GOT3 (cell line): ENCODE results near the gene OTOG.

ENCODE experiments used
- DNase-seq: peaks from one replicate; lab custom pipeline; 2025; ENCODE audit warnings: mixed read lengths; lab: John Stamatoyannopoulos, UW

Gene OTOG

GRCh38 chr11:17541330-17541885 lies 5.7 kb upstream of the OTOG start:
- no peak for DNase-seq

GRCh38 chr11:17542249-17542648 lies 4.8 kb upstream of the OTOG start:
- no peak for DNase-seq

- no peak for DNase-seq
These were observed 4.0 kb upstream of the OTOG start for GRCh38 chr11:17543041-17543440.

- no peak for DNase-seq
These were observed 3.4 kb upstream of the OTOG start for GRCh38 chr11:17543574-17544180.

- no peak for DNase-seq
These were observed 2.9 kb upstream of the OTOG start, which contains the start of gene USH1C for GRCh38 chr11:17544181-17544622. USH1C (minus strand) TSS chr11:17544416; CDS start chr11:17544307, 109 bp downstream.

- no peak for DNase-seq
These were observed 819 bp upstream of the OTOG start for GRCh38 chr11:17546240-17546639.

GRCh38 chr11:17547932-17548331 lies 873 bp downstream of the OTOG start:
- no peak for DNase-seq

- no peak for DNase-seq
These were observed 1.4 kb downstream of the OTOG start for GRCh38 chr11:17548444-17548843.

- no peak for DNase-seq
These were observed 3.6 kb downstream of the OTOG start for GRCh38 chr11:17550450-17551346.

- DNase-seq = no peak
These were observed 4.4 kb downstream of the OTOG start for GRCh38 chr11:17551347-17552040.

- DNase-seq = no peak
These were observed 4.9 kb downstream of the OTOG start for GRCh38 chr11:17552041-17552355.

- DNase-seq = no peak
These were observed 5.6 kb downstream of the OTOG start for GRCh38 chr11:17552392-17553248.

- no peak for DNase-seq
These were observed 6.1 kb downstream of the OTOG start for GRCh38 chr11:17553249-17553546.

GRCh38 chr11:17554487-17554886 lies 7.4 kb downstream of the OTOG start:
- DNase-seq = no peak

GRCh38 chr11:17556999-17557398 lies 9.9 kb downstream of the OTOG start:
- DNase-seq = no peak

GRCh38 chr11:17558025-17558780 lies 11.1 kb downstream of the OTOG start:
- DNase-seq = no peak

- no peak for DNase-seq
These were observed 11.9 kb downstream of the OTOG start for GRCh38 chr11:17558916-17559315.

- no peak for DNase-seq
These were observed 12.5 kb downstream of the OTOG start for GRCh38 chr11:17559341-17560087.

GRCh38 chr11:17560281-17561110 lies 13.4 kb downstream of the OTOG start:
- DNase-seq = no peak

GRCh38 chr11:17561111-17561415 lies 14.0 kb downstream of the OTOG start:
- DNase-seq = no peak
